ENCODE results near the gene DMRTC2.

DNA sequence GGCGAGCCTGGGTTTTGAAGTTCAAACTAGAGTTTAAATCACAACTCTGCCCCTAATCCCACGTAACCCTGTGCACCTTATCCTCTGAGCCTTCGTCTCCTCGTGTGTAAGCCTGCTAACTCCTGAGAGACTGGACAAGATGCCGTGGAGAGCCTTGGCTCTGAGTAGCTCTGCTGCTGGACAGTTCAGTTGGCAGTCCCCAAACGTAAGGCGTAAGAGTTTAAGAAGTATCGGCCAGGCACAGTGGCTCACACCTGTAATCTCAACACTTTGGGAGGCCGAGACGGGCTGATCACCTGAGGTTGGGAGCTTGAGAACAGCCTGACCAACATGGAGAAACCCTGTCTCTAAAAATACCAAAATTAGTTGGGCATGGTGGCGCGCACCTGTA lies 27.5 kb downstream of the DMRTC2 start:
- TF ChIP-seq, protein P1, sequence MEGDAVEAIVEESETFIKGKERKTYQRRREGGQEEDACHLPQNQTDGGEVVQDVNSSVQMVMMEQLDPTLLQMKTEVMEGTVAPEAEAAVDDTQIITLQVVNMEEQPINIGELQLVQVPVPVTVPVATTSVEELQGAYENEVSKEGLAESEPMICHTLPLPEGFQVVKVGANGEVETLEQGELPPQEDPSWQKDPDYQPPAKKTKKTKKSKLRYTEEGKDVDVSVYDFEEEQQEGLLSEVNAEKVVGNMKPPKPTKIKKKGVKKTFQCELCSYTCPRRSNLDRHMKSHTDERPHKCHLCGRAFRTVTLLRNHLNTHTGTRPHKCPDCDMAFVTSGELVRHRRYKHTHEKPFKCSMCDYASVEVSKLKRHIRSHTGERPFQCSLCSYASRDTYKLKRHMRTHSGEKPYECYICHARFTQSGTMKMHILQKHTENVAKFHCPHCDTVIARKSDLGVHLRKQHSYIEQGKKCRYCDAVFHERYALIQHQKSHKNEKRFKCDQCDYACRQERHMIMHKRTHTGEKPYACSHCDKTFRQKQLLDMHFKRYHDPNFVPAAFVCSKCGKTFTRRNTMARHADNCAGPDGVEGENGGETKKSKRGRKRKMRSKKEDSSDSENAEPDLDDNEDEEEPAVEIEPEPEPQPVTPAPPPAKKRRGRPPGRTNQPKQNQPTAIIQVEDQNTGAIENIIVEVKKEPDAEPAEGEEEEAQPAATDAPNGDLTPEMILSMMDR (IDR thresholded peaks at IDR 0.05; ENCODE audit: borderline replicate concordance, extremely low read depth, low read length, poor library complexity, severe bottlenecking): no peak
- no peak for TF ChIP-seq EZH2 (IDR thresholded peaks at IDR 0.05; ENCODE audit: borderline replicate concordance, low read depth, low read length, severe bottlenecking)
